ENCODE results near the gene ZMAT3.

Gene ZMAT3

GRCh38 chr3:179018808-179019207 is 52.8 kb downstream of the ZMAT3 start:
- no peak overlapping the region for H3K4me3 ChIP-seq (ENCODE audit: low read depth, low read length)
- in situ Hi-C loops (cut with HindIII; ENCODE audit: low sequenced_read_pairs), result no loop called here
- TF ChIP-seq CTCF (IDR thresholded peaks at IDR 0.05; ENCODE audit: low read depth, low read length, missing control alignments), result no peak
- DNase-seq (ENCODE audit: low read depth), result no peak

- in situ Hi-C loops (cut with HindIII; ENCODE audit: low sequenced_read_pairs), result no loop called here
- TF ChIP-seq CTCF (IDR thresholded peaks at IDR 0.05; ENCODE audit: low read depth, low read length, missing control alignments), result no peak
- no peak overlapping the region for H3K4me3 ChIP-seq (ENCODE audit: low read depth, low read length)
- DNase-seq (ENCODE audit: low read depth), result no peak
Measured at GRCh38 chr3:179016979-179017670, 54.5 kb downstream of the ZMAT3 start.

- in situ Hi-C loops (cut with HindIII; ENCODE audit: low sequenced_read_pairs), result no loop called here
- TF ChIP-seq CTCF (IDR thresholded peaks at IDR 0.05; ENCODE audit: low read depth, low read length, missing control alignments), result peak; percentile 72
- no peak overlapping the region for H3K4me3 ChIP-seq (ENCODE audit: low read depth, low read length)
- DNase-seq (ENCODE audit: low read depth), result peak; percentile 78
Measured at GRCh38 chr3:179015551-179016020, 56.0 kb downstream of the ZMAT3 start.

GRCh38 chr3:179005706-179006105 is 65.9 kb downstream of the ZMAT3 start:
- no peak for DNase-seq (ENCODE audit: low read depth)
- in situ Hi-C loops (cut with HindIII; ENCODE audit: low sequenced_read_pairs), result no loop called here
- TF ChIP-seq CTCF (IDR thresholded peaks at IDR 0.05; ENCODE audit: low read depth, low read length, missing control alignments), result no peak
- no peak overlapping the region for H3K4me3 ChIP-seq (ENCODE audit: low read depth, low read length)

- DNase-seq (ENCODE audit: low read depth), result no peak
- no peak overlapping the region for H3K4me3 ChIP-seq (ENCODE audit: low read depth, low read length)
- TF ChIP-seq CTCF (IDR thresholded peaks at IDR 0.05; ENCODE audit: low read depth, low read length, missing control alignments), result no peak
- in situ Hi-C loops (cut with HindIII; ENCODE audit: low sequenced_read_pairs), result no loop called here
Measured at GRCh38 chr3:179005213-179005612, 66.4 kb downstream of the ZMAT3 start.

- TF ChIP-seq CTCF (IDR thresholded peaks at IDR 0.05; ENCODE audit: low read depth, low read length, missing control alignments), result no peak
- no peak for DNase-seq (ENCODE audit: low read depth)
- no peak overlapping the region for H3K4me3 ChIP-seq (ENCODE audit: low read depth, low read length)
- in situ Hi-C loops (cut with HindIII; ENCODE audit: low sequenced_read_pairs), result no loop called here
Measured at GRCh38 chr3:179000659-179001058, 71.0 kb downstream of the ZMAT3 start.

Data from astrocyte of the cerebellum (primary cell).